ENCODE results near the gene ABCA9.

DNA sequence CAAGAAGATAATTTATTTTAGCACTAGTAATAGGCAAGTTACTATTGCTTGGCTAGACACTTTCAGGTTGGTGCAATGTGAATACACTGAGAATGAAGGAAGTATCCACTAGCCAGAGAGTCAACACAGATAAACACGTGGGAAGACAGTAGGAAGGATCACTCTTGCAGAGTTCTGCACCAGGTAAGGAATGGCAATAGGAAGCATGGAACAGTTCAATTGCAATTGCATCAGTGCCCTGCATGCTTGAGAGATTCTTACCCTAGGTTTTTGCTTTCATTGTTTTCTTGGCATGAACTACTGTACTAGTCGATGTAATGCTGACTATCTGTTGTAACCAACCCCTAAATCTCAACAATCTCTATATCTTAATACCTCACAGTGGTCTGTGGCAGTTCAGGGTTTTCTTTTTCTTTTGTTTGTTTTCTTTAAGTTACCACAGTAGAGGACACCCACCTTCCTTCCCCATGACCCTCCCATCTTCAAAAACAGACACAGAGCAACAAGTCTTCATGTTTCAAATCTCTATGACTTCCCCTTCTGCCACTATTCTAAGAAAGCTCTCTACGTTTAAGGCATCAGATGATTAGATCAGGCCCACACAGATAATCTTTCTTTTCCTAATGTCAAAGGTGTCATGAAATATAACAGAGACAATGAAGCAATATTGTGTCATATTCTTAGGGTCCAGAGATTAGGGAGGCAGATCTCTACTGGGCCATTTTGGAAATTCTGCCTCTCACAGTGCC, 87.5 kb downstream of the ABCA9 start:
- TF ChIP-seq CTCF (IDR thresholded peaks at IDR 0.05), result no peak
- no peak for TF ChIP-seq POLR2A (IDR thresholded peaks at IDR 0.05)
- TF ChIP-seq POLR2AphosphoS5 (IDR thresholded peaks at IDR 0.05), result no peak

All from transverse colon (tissue), 4 donors.